ENCODE results near the gene TMEM123.

The TMEM123 gene

GRCh38 chr11:102347462-102348370, 104.8 kb downstream of the TMEM123 start:
- DNase-seq: peak; percentile 40

- DNase-seq: peak; percentile 96
Measured at GRCh38 chr11:102346748-102347461, 105.7 kb downstream of the TMEM123 start, which contains the start of gene BIRC2. TSS of gene BIRC2 (plus strand) at chr11:102347214. CDS start at chr11:102349855, 2,641 bp downstream.

- no peak for DNase-seq
Measured at GRCh38 chr11:102346456-102346747, 106.2 kb downstream of the TMEM123 start.

Data from femur (tissue), 1 donor.